IMR-90 (cell line): ENCODE measurements around the gene KLF11. TPM values are rescaled to one million over a fixed set of nuclear protein-coding genes. Genes with fewer than 3 reads are reported as not detected.

ENCODE experiments used
- ATAC-seq: fragments of 200-7000 bp; cut with Tn5 transposase; 2 replicates; pipeline ENCODE4 v1.9.1; 2020; ENCODE audit warnings: low read depth, mild to moderate bottlenecking, moderate library complexity
- BruUV-seq: library from RNA; stranded (reverse); fragments of 400-500 nt; replicated peaks from 2 replicates; lab custom pipeline; 2021; lab: Mats Ljungman, UMichigan
- CTCF ChIA-PET: fragments of 300-600 bp; formaldehyde crosslinking; extraction: SDS; loops from one replicate; lab custom pipeline; 2021; ENCODE audit warnings: antibody characterized with exemption; lab: Yijun Ruan, JAX
- POLR2A ChIA-PET: fragments of 300-600 bp; sonication (Branson Sonifier 250); formaldehyde crosslinking; loops from one replicate; lab custom pipeline; 2022; ENCODE audit warnings: antibody characterized with exemption; ENCODE audit not compliant: unreplicated experiment; lab: Charles Lee
- DNase-seq: peaks from one replicate; pipeline ENCODE4 v3.0.0; 2013
- H2AFZ ChIP-seq: replicated peaks from 2 replicates; pipeline ENCODE3; 2013; ENCODE audit warnings: low read length, mild to moderate bottlenecking; ENCODE audit not compliant: poor library complexity
- H2AK5ac ChIP-seq: 2 replicates; pipeline ENCODE4 v1.6.1; 2013; ENCODE audit warnings: low read depth, low read length, inconsistent platforms
- H2AK9ac ChIP-seq: replicated peaks from 2 replicates; pipeline ENCODE3; 2013; ENCODE audit warnings: mild to moderate bottlenecking, low read depth, low read length, moderate library complexity; ENCODE audit not compliant: poor library complexity
- H2BK120ac ChIP-seq: 2 replicates; pipeline ENCODE4 v1.6.1; 2013; ENCODE audit warnings: low read depth, low read length, inconsistent platforms
- H2BK15ac ChIP-seq: 3 replicates; pipeline ENCODE4 v1.6.1; 2013; ENCODE audit warnings: low read depth, low read length, inconsistent platforms
- H2BK20ac ChIP-seq: 2 replicates; pipeline ENCODE4 v1.6.1; 2013; ENCODE audit warnings: low read depth, mild to moderate bottlenecking, inconsistent platforms, low read length, moderate library complexity
- H2BK5ac ChIP-seq: 2 replicates; pipeline ENCODE4 v1.6.1; 2013; ENCODE audit warnings: mild to moderate bottlenecking, low read depth, low read length, inconsistent platforms; ENCODE audit not compliant: poor library complexity, severe bottlenecking
- H3K14ac ChIP-seq: replicated peaks from 2 replicates; pipeline ENCODE4 v1.6.1; 2013; ENCODE audit warnings: low read depth, low read length, inconsistent platforms
- H3K18ac ChIP-seq: 2 replicates; pipeline ENCODE4 v1.6.1; 2013; ENCODE audit warnings: low read depth, low read length, control low read depth
- H3K23ac ChIP-seq: 2 replicates; pipeline ENCODE4 v1.6.1; 2013; ENCODE audit warnings: low read depth, low read length, inconsistent platforms
- H3K27ac ChIP-seq: 2 replicates; pipeline ENCODE4 v1.5.1; 2013; ENCODE audit warnings: mild to moderate bottlenecking, control low read depth, low read length; ENCODE audit not compliant: insufficient read depth
- H3K27me3 ChIP-seq: 2 replicates; pipeline ENCODE4 v1.6.1; 2013; ENCODE audit warnings: low read length; ENCODE audit not compliant: control insufficient read depth, insufficient read depth
- H3K36me3 ChIP-seq: 2 replicates; pipeline ENCODE4 v1.6.1; 2013; ENCODE audit warnings: low read length, mixed read lengths; ENCODE audit not compliant: control insufficient read depth, insufficient read depth
- H3K4ac ChIP-seq: 2 replicates; pipeline ENCODE4 v1.6.1; 2013; ENCODE audit warnings: low read depth, low read length, inconsistent platforms
- H3K4me1 ChIP-seq: 2 replicates; pipeline ENCODE4 v1.6.1; 2013; ENCODE audit warnings: low read length, mixed read lengths; ENCODE audit not compliant: control insufficient read depth, insufficient read depth
- H3K4me2 ChIP-seq: 2 replicates; pipeline ENCODE4 v1.6.1; 2013; ENCODE audit warnings: low read depth, mild to moderate bottlenecking, control low read depth, low read length, moderate library complexity
- H3K4me3 ChIP-seq: 2 replicates; pipeline ENCODE4 v1.5.1; 2013; ENCODE audit warnings: low read depth, mild to moderate bottlenecking, control low read depth, low read length, moderate library complexity; ENCODE audit not compliant: insufficient read depth
- H3K56ac ChIP-seq: 2 replicates; pipeline ENCODE4 v1.6.1; 2013; ENCODE audit warnings: low read length, inconsistent platforms; ENCODE audit not compliant: insufficient read depth; ENCODE audit errors: extremely low read depth
- H3K79me1 ChIP-seq, 2 experiments: 2 replicates each; pipeline ENCODE4 v1.6.1; 2013; ENCODE audit warnings: low read length in 2 of 2, inconsistent platforms in 1 of 2, low read depth in 1 of 2
- H3K9ac ChIP-seq: 2 replicates; pipeline ENCODE4 v1.6.1; 2013; ENCODE audit warnings: low read depth, low read length, control low read depth
- H3K9me1 ChIP-seq: 2 replicates; pipeline ENCODE4 v1.6.1; 2013; ENCODE audit warnings: low read length, inconsistent platforms; ENCODE audit not compliant: insufficient read depth
- H3K9me3 ChIP-seq: 2 replicates; pipeline ENCODE4 v1.6.1; 2013; ENCODE audit warnings: low read length; ENCODE audit not compliant: control insufficient read depth, insufficient read depth
- H4K20me1 ChIP-seq: 2 replicates; pipeline ENCODE4 v1.6.1; 2013; ENCODE audit warnings: low read length, inconsistent platforms; ENCODE audit not compliant: insufficient read depth
- H4K5ac ChIP-seq: 2 replicates; pipeline ENCODE4 v1.6.1; 2013; ENCODE audit warnings: mild to moderate bottlenecking, low read depth, low read length, control low read depth
- H4K8ac ChIP-seq, 2 experiments: 2 replicates each; pipeline ENCODE4 v1.6.1; 2013; ENCODE audit warnings: low read depth in 2 of 2, low read length in 2 of 2, control low read depth in 1 of 2, inconsistent platforms in 1 of 2
- H4K91ac ChIP-seq: 2 replicates; pipeline ENCODE4 v1.6.1; 2013; ENCODE audit warnings: low read depth, low read length, inconsistent platforms; ENCODE audit not compliant: insufficient read depth
- BHLHE40 ChIP-seq: fragments of 150-350 bp; IDR thresholded peaks from 2 replicates; pipeline ENCODE4 v1.6.1; 2016; ENCODE audit warnings: mild to moderate bottlenecking, low read depth, low read length
- CEBPB ChIP-seq: IDR thresholded peaks from 2 replicates; pipeline ENCODE4 v1.6.1; 2012; ENCODE audit warnings: low read depth, low read length, improper control_type of control experiment
- CHD1 ChIP-seq: IDR thresholded peaks from 2 replicates; pipeline ENCODE4 v1.6.1; 2012; ENCODE audit warnings: low read depth, low read length, improper control_type of control experiment
- CTCF ChIP-seq: conservative IDR thresholded peaks from 2 replicates; pipeline ENCODE4 v1.5.1; 2012; ENCODE audit warnings: mild to moderate bottlenecking, low read depth, low read length, improper control_type of control experiment
- FOS ChIP-seq: fragments of 150-350 bp; IDR thresholded peaks from 2 replicates; pipeline ENCODE4 v1.6.1; 2016; ENCODE audit warnings: low read depth, low read length
- MAFK ChIP-seq: IDR thresholded peaks from 2 replicates; pipeline ENCODE4 v1.6.1; 2012; ENCODE audit warnings: low read depth, low read length, improper control_type of control experiment
- MAZ ChIP-seq: IDR thresholded peaks from 2 replicates; pipeline ENCODE4 v1.6.1; 2012; ENCODE audit warnings: low read depth, mild to moderate bottlenecking, low read length, improper control_type of control experiment, moderate library complexity, borderline replicate concordance
- MXI1 ChIP-seq: IDR thresholded peaks from 2 replicates; pipeline ENCODE4 v1.6.1; 2012; ENCODE audit warnings: low read depth, mild to moderate bottlenecking, low read length, moderate library complexity, borderline replicate concordance
- NFE2L2 ChIP-seq: fragments of 150-350 bp; IDR thresholded peaks from 2 replicates; pipeline ENCODE4 v1.6.1; 2016; ENCODE audit warnings: low read depth, mild to moderate bottlenecking, low read length
- RAD21 ChIP-seq: IDR thresholded peaks from 2 replicates; pipeline ENCODE4 v1.6.1; 2012; ENCODE audit warnings: low read length, improper control_type of control experiment
- RCOR1 ChIP-seq: IDR thresholded peaks from 2 replicates; pipeline ENCODE4 v1.6.1; 2012; ENCODE audit warnings: mild to moderate bottlenecking, low read length, improper control_type of control experiment; ENCODE audit not compliant: insufficient replicate concordance
- RFX5 ChIP-seq: IDR thresholded peaks from 2 replicates; pipeline ENCODE4 v1.8.0; 2012; ENCODE audit warnings: low read depth, mild to moderate bottlenecking, low read length, moderate library complexity
- WGBS, 2 experiments: methylation state at CpG; one replicate each; pipeline versions ENCODE4 v1.1.5 to v1.1.7; 2013; ENCODE audit warnings: missing lambda C conversion rate in 2 of 2; ENCODE audit not compliant: insufficient read length in 1 of 2; ENCODE audit errors: extremely low coverage in 2 of 2; 5-methylcytosine and 5-hydroxymethylcytosine counted together
- dilution Hi-C: fragments of 300-500 bp; cut with HindIII; formaldehyde crosslinking; loops from one replicate; pipeline ENCODE4 v1.14.3; 2018; ENCODE audit warnings: low sequenced_read_pairs; ENCODE audit not compliant: unreplicated experiment
- in situ Hi-C: fragments of 300-500 bp; cut with MboI; formaldehyde crosslinking; loops from 3 replicates; pipeline ENCODE4 v1.14.3; 2019; ENCODE audit warnings: low sequenced_read_pairs, inconsistent platforms, mixed read lengths
- intact Hi-C: fragments of 100-400 bp; cut with micrococcal nuclease; formaldehyde crosslinking; loops from 2 replicates; pipeline ENCODE4 v1.10.0; 2022
- polyA plus RNA-seq, 3 experiments: library from polyadenylated mRNA; depleted of rRNA; stranded (reverse); fragments of >200 nt; gene quantifications; 2 replicates each; pipeline ENCODE4 v1.2.3, GENCODE V29; 2012; ENCODE audit warnings: low replicate concordance in 1 of 3
- total RNA-seq: library from RNA; depleted of rRNA; stranded (reverse); fragments of >200 nt; gene quantifications from 2 replicates; pipeline ENCODE4 v1.2.3, GENCODE V29; 2012
- TF ChIP-seq, protein P1 (sequence below): fragments of 150-350 bp; IDR thresholded peaks from 2 replicates; pipeline ENCODE4 v1.6.1; 2017; ENCODE audit warnings: mild to moderate bottlenecking, antibody characterized with exemption, low read length, low read depth
- TF ChIP-seq, protein P2 (sequence below): fragments of 150-350 bp; IDR thresholded peaks from 2 replicates; pipeline ENCODE4 v1.6.1; 2016; ENCODE audit warnings: low read depth, mild to moderate bottlenecking, low read length, moderate library complexity, borderline replicate concordance

The KLF11 gene
- total and polyA plus RNA-seq, 2 of the 4 experiments (the other 2 are of a cell fraction): 2.0 to 2.4 TPM

GRCh38 chr2:10048501-10049171, 5.3 kb downstream of the KLF11 start (continued):
- TF ChIP-seq, protein P1, sequence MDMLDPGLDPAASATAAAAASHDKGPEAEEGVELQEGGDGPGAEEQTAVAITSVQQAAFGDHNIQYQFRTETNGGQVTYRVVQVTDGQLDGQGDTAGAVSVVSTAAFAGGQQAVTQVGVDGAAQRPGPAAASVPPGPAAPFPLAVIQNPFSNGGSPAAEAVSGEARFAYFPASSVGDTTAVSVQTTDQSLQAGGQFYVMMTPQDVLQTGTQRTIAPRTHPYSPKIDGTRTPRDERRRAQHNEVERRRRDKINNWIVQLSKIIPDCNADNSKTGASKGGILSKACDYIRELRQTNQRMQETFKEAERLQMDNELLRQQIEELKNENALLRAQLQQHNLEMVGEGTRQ: no peak
- TF ChIP-seq, protein P2, sequence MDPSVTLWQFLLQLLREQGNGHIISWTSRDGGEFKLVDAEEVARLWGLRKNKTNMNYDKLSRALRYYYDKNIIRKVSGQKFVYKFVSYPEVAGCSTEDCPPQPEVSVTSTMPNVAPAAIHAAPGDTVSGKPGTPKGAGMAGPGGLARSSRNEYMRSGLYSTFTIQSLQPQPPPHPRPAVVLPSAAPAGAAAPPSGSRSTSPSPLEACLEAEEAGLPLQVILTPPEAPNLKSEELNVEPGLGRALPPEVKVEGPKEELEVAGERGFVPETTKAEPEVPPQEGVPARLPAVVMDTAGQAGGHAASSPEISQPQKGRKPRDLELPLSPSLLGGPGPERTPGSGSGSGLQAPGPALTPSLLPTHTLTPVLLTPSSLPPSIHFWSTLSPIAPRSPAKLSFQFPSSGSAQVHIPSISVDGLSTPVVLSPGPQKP: no peak
- TF ChIP-seq CHD1: no peak

GRCh38 chr2:10052216-10052615, 8.9 kb downstream of the KLF11 start:
- H3K4me2 ChIP-seq: no peak overlapping the region
- no peak overlapping the region for H2BK15ac ChIP-seq
- no peaks in the 10 kb centered on the region for H3K9me3 ChIP-seq
- no peak overlapping the region for H2AK9ac ChIP-seq
- no peak overlapping the region for H3K14ac ChIP-seq
- ChIA-PET POLR2A (no interaction called here), CTCF (no interaction called here)
- H3K4ac ChIP-seq: no peak overlapping the region
- ATAC-seq (no peak), DNase-seq (no peak)
- no peak overlapping the region for H3K27ac ChIP-seq
- peaks cover 2% of the 10 kb centered on the region; the same call in 1 of the 2 replicates for H4K20me1 ChIP-seq
- H3K79me1 ChIP-seq: peaks cover 2 to 4% of the 10 kb centered on the region in 2 experiments; a peak in 2 of 4 replicates
- peaks cover 8% of the 10 kb centered on the region; the same call in 1 of the 2 replicates for H3K4me1 ChIP-seq
- H2AFZ ChIP-seq: no peak overlapping the region
- no peak overlapping the region for H3K23ac ChIP-seq
- H4K5ac ChIP-seq: no peak overlapping the region
- H4K91ac ChIP-seq: no peak overlapping the region
- dilution Hi-C loops: no loop called here
- no peak overlapping the region for H2BK120ac ChIP-seq
- intact Hi-C loops: no loop called here
- no peak overlapping the region for H2BK20ac ChIP-seq
- H4K8ac ChIP-seq: no peak overlapping the region
- in situ Hi-C loops: no loop called here
- H3K9ac ChIP-seq: no peak overlapping the region
- no peak overlapping the region for H3K4me3 ChIP-seq
- peaks cover 19% of the 10 kb centered on the region for H3K36me3 ChIP-seq
- no peaks in the 10 kb centered on the region for H3K27me3 ChIP-seq
- H3K9me1 ChIP-seq: 0 out of 2 replicates have a peak, but pooled peaks cover 3% of the 10 kb centered on the region
- no peak overlapping the region for H2BK5ac ChIP-seq
- no TSS peak for BruUV-seq
- no peak overlapping the region for H3K56ac ChIP-seq
- 96% methylated on average over 10 of the region's 16 CpGs; no CpG with 5 or more reads in 1 of the 2 experiments for WGBS, 2 experiments
- H3K18ac ChIP-seq: no peak overlapping the region
- H2AK5ac ChIP-seq: no peak overlapping the region
- no peak for TF ChIP-seq MAFK
- no peak for TF ChIP-seq CTCF
- TF ChIP-seq RAD21: no peak
- TF ChIP-seq MXI1: no peak
- no peak for TF ChIP-seq FOS
- no peak for TF ChIP-seq RFX5
- TF ChIP-seq MAZ: no peak
- TF ChIP-seq RCOR1: no peak
- no peak for TF ChIP-seq NFE2L2
- TF ChIP-seq CHD1: no peak
- no peak for TF ChIP-seq CEBPB
- TF ChIP-seq BHLHE40: no peak
